NCI-H774 (cell line): ENCODE results near the gene KAT8.
A peak's percentile ranks its signal among the peaks of the same experiment; 100 is the strongest.

Experiments used
- DNase-seq: peaks from one replicate; lab custom pipeline; 2025; lab: John Stamatoyannopoulos, UW

The KAT8 gene

DNA sequence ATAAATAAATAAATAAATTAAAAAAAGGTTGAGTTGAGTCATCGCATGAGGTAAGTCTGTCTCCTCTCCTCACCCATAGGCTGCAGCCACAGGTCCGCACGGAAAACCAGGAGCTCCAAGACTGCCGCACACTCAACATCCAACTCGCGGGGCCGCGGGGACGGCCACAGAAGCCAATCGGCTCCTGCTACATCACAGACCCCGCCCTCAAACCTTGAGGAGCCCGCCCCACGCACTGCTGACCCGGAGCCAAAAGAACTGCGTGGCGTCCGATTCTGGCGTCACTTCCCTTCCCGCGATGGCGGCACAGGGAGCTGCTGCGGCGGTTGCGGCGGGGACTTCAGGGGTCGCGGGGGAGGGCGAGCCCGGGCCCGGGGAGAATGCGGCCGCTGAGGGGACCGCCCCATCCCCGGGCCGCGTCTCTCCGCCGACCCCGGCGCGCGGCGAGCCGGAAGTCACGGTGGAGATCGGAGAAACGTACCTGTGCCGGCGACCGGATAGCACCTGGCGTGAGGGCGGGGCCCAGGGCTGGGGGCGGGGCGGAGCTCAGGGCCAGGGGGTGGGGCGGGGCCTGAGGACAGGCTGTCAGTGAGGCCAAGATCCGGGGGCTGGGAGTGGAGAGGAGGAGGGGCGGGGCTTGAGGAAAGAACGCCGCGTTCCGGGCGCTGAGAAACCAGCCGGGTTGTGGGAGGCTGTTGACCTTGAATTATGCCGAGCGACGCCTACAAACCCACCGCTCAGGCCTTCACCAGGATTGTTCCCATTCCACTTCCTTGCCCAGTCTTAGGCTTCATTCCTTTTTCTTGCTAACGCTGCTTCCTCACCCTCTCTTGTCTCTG lies at the start of gene KAT8:
Gene KAT8 (plus strand): TSS at position 281 of the 839 bp plus-strand sequence. CDS start 18 bp downstream, at position 299.
- DNase-seq = peak; percentile 96

GRCh38 chr16:31071861-31072260 lies 45.6 kb upstream of the KAT8 start:
- DNase-seq = peak; percentile 81

DNA sequence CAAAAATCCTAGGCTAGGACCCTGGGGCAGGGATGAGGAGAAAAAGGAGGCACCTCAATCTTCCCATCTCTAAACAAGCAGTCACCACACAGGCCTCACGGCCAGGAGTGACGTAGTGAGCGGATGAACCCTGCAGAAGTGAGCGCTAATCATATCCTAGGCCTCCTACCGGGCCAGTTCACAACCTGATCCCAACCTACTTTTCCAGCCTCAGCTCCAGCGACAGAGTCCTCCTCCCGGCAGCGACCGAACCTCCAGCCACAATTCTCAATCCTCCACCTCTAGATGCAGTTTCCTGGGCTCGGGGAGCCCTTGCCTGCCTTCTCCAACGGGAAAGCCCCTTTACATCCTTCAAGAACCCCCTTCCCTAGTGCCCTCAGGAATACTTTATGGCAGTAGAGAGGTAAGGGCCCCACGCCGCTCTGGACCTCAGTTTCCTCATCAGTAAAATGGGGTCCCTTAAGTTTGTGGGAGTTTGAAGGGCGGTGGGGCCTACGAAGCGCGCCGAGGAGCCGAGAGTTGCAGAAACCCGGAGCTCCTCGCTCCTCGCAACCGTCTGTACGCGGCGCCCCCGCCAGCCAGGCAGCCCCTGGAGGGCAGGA lies 44.8 kb upstream of the KAT8 start:
- DNase-seq = no peak

DNA sequence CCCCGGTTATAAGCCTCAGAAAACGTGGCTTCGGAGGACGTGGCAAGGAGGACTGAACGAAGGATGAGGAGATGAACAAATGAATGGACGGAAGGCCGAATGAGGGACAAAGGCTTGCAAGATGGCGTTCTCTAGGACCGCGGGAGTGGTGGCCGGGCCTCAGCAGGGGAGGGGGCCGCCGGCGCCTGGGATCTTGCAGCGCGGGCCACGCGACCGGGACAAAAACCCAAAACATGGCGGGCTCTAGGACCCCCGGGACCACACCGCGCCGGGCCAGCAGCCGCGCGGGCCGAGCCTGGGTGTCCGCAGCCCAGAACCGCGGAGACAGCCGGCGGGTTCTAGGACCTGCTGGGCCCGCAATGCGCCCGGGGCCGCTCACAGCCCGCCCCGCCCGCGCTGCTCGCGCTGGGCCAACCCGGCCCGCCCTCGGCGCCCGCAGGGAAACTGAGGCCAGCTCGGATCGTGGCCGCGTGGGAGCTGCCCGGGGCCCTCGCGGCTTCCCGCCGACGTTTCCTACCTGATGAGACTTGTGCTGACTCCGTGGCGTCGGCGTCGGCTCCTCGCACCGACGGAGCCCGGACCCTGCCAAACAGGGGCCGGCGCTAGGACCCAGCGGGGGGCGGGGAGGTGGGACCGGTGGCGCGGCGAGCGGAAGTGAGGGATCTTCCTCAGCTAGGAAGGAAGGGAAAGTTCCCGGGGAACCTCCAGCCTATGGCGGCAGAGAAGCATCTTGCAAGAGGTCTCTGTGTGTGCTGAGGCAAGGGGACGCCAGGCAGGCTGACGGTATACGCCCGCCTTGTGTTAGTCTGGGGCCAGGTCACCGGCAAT lies 44.1 kb upstream of the KAT8 start:
- DNase-seq = peak; percentile 86

DNA sequence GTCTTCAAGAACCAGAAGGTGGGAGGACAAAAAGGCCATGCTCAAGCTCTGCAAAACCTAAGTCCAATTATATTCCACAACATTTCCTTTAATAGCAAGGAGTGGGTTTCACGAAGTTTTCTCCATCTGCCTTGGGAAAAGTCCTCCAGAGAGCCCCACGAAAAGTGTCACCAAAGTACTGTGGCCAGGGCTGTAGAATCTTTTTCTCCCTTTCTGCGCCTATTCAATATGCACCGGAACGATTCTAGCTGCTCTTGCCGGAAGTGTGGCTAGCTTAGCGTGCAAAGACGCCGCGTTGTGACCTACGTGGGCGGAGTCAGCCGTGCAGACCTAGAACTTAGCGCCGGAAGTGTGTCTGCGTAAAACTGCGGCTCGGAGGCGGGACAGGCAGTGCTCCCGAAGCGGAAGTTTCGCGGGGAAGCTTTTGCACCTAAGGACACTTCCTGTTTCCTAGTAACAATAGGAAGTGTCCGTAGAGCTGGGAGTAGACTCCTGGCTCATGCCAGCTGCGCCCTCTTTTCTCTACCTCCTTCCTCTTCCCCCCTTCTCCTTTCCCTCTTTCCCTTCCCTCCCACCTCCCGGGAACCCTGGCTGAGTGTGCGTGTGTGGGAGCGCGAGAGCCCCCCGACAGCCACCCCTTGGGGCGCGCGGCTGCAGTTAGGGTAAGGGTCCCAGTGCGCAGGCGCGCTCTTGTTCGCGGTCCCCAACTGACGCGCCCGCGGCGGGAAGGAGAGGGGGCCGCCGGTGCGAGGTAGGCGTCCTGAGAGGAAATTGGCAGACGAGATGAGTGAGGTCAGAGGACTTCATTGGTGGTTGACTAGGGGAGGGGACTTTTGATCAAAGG lies 43.3 kb upstream of the KAT8 start, which contains the start of the genes ZNF646 and ZNF668:
Gene ZNF646 (plus strand): TSS at position 453 of the 844 bp plus-strand sequence. CDS start 1,903 bp downstream, outside the sequence.
Gene ZNF668 (minus strand): TSS at position 271 of the 844 bp plus-strand sequence. CDS start 9,781 bp downstream, outside the sequence.
- peak; percentile 99 for DNase-seq

DNA sequence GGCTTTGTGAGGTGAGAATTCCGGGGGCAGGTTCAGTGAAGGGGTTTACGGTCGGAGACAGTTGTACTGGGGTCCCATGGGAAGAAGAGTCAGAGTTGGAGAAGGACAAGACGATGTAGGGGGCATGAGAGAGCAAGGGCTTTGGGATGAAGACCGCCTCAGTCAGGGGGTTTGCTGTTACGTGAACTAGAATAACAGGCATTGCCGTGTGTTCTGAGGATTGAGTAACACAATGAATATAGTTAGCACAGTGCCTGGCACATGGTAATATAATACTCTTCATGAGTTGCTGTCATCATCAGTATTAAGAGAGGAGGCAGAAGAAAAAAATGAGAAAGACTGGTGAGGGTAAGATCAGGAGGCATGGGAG lies 42.7 kb upstream of the KAT8 start:
- DNase-seq = no peak

GRCh38 chr16:31076319-31076718 lies 41.1 kb upstream of the KAT8 start:
- no peak for DNase-seq

GRCh38 chr16:31077024-31077423 lies 40.4 kb upstream of the KAT8 start:
- DNase-seq = no peak

GRCh38 chr16:31077592-31078396 lies 39.7 kb upstream of the KAT8 start:
- DNase-seq = no peak

- DNase-seq = no peak
These were observed 38.7 kb upstream of the KAT8 start for GRCh38 chr16:31078597-31079341.

DNA sequence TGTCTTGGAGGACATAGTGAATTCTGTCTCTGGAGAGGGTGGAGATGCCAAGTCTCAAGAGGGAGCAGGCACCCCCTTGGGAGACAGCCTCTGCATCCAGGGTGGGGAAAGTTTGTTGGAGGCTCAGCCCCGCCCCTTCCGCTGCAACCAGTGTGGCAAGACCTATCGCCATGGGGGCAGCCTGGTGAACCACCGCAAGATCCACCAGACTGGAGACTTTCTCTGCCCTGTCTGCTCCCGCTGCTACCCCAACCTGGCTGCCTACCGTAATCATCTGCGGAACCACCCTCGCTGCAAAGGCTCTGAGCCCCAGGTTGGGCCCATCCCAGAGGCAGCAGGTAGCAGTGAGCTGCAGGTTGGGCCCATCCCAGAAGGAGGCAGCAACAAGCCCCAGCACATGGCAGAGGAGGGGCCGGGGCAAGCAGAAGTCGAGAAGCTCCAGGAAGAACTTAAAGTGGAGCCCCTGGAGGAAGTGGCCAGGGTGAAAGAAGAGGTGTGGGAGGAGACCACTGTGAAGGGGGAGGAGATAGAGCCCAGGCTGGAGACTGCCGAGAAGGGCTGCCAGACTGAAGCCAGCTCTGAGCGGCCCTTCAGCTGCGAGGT lies 38.0 kb upstream of the KAT8 start:
- DNase-seq = no peak

- DNase-seq = no peak
These were observed 37.3 kb upstream of the KAT8 start for GRCh38 chr16:31080035-31080629.

DNA sequence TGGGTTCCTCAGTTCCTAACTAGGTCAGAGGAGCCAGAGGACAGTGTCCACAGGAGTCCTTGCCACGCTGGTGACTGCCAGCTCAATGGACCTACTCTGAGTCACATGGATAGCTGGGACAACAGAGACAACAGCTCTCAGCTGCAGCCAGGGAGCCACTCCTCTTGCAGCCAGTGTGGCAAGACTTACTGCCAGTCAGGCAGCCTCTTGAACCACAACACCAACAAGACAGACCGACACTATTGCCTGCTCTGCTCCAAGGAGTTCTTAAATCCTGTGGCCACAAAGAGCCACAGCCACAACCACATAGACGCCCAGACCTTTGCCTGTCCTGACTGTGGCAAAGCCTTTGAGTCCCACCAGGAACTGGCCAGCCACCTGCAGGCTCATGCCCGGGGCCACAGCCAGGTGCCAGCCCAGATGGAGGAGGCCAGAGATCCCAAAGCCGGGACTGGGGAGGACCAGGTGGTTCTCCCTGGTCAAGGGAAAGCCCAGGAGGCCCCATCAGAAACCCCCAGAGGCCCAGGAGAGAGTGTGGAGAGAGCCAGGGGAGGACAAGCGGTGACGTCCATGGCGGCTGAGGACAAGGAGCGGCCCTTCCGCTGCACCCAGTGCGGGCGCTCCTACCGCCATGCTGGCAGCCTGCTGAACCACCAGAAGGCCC lies 36.6 kb upstream of the KAT8 start:
- no peak for DNase-seq

DNA sequence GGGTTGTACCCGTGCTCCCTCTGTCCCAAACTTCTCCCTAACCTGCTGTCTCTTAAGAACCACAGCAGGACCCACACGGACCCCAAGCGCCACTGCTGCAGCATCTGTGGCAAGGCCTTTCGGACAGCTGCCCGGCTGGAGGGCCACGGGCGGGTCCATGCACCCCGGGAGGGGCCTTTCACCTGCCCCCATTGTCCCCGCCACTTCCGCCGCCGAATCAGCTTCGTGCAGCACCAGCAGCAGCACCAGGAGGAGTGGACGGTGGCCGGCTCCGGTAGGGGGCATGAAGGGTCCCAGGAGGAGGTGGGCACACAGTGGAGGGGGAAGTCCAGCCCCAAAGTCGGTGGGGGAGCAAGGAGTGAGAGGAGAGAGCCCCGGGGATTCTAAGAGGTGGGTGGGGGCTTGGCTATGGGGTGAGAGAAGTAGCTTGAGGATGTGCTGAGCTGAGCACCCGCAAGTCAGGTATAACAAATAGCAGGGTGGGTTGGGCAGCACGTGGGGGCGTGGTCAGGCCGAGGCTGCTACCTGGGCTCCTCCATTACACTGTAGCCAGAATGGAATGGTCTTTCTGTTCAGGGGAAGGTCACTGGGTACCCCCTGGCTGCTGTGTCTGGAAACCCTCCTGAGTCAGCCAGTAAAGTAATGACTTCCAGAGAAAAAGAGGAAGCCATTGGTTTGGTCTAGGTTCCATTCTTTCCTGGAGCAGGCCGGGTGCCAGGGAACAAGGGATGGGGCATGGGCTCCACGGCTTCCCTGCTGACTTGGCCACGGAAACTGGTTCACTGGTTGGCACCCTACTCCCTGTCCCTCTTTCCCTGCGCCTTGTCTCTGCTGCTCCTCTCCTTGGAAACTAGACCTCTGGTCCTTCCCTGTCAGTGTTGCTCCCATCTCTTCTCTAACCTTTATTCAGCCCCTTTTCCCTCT lies 35.8 kb upstream of the KAT8 start:
- no peak for DNase-seq

DNA sequence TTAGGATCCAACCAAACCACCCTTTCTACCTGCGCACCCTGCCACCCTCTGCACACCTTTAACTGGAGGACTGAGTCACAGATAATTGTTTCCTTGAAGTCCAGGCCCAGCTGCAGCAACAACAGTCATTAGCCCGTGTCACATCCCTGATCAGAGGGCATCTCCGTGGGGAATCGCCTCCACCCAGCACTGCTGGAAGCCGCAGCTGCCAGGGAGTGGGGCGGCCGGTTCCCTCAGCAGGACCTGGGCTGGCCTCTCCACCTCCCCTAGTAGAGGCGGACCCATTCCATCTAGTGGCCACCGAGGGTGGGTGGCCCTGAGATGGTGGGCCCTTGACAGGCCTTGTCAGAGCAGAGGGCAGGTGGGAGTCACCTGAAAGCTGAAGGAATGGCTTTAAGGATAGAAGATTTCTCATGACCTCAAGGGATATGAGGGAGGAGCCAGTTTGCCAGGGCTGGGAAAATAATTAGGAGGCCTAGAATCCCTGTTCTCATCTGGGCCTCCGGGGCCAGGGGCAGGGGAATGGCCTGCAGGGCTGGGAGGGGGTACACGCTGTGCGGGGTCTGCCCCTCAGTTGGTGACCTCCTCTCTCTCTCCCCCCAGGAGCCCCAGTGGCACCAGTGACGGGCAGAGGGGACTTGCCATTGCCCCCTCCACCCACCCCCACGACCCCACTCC lies 35.0 kb upstream of the KAT8 start:
- no peak for DNase-seq

DNA sequence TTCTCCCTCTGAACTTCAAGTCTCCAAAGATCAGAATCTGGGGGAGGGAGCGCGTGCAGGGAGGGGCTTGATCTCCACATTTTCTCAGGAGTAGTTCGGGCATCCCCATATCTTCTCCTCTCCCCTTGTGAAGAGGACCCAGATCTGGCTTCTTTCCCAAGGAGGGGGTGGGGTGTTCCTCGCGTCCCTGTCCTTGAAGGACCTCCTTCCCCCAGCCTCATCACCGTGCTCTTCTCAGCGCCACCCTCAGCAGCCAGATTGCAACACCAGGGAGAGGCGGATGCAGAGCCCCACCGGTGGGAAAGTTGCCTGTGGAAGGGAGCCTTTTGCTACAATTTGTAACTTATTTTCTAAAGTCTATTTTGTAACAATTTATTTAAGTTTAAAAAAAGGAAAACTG lies 34.4 kb upstream of the KAT8 start:
- no peak for DNase-seq

GRCh38 chr16:31083556-31083955 lies 33.9 kb upstream of the KAT8 start:
- no peak for DNase-seq
